GM06990 (cell line): ENCODE data around the gene MORC4.

Experiments used
- DNase-seq: peaks from one replicate; pipeline ENCODE4 v3.0.0-alpha.2; 2011; ENCODE audit not compliant: insufficient read length; ENCODE audit errors: extremely low read depth
- H3K27me3 ChIP-seq: replicated peaks from 2 replicates; pipeline ENCODE4 v1.6.0; 2011; ENCODE audit warnings: low read length; ENCODE audit not compliant: control insufficient read depth, insufficient read depth
- H3K36me3 ChIP-seq: 2 replicates; pipeline ENCODE4 v1.5.1; 2011; ENCODE audit warnings: low read length; ENCODE audit not compliant: control insufficient read depth, insufficient read depth
- H3K4me3 ChIP-seq: replicated peaks from 2 replicates; pipeline ENCODE4 v1.5.1; 2011; ENCODE audit warnings: low read depth, mild to moderate bottlenecking, control low read depth, low read length
- TF ChIP-seq, protein P1 (sequence below): IDR thresholded peaks from 2 replicates; pipeline ENCODE4 v1.5.1; 2011; ENCODE audit warnings: low read length, control low read depth, mild to moderate bottlenecking, inconsistent platforms; ENCODE audit not compliant: insufficient read depth, poor library complexity, severe bottlenecking

MORC4 gene

GRCh38 chrX:106894978-106895452 lies 105.0 kb downstream of the MORC4 start:
- no peaks in the 10 kb centered on the region for H3K27me3 ChIP-seq
- DNase-seq: no peak
- no peaks in the 10 kb centered on the region for H3K36me3 ChIP-seq
- TF ChIP-seq, protein P1, sequence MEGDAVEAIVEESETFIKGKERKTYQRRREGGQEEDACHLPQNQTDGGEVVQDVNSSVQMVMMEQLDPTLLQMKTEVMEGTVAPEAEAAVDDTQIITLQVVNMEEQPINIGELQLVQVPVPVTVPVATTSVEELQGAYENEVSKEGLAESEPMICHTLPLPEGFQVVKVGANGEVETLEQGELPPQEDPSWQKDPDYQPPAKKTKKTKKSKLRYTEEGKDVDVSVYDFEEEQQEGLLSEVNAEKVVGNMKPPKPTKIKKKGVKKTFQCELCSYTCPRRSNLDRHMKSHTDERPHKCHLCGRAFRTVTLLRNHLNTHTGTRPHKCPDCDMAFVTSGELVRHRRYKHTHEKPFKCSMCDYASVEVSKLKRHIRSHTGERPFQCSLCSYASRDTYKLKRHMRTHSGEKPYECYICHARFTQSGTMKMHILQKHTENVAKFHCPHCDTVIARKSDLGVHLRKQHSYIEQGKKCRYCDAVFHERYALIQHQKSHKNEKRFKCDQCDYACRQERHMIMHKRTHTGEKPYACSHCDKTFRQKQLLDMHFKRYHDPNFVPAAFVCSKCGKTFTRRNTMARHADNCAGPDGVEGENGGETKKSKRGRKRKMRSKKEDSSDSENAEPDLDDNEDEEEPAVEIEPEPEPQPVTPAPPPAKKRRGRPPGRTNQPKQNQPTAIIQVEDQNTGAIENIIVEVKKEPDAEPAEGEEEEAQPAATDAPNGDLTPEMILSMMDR: no peak
- no peak overlapping the region for H3K4me3 ChIP-seq

GRCh38 chrX:106894392-106894909 lies 105.6 kb downstream of the MORC4 start:
- Histone ChIP-seq H3K36me3 (no peaks in the 10 kb centered on the region), H3K4me3 (no peak overlapping the region), H3K27me3 (no peaks in the 10 kb centered on the region)
- TF ChIP-seq, protein P1: peak; percentile 87
- DNase-seq: no peak

GRCh38 chrX:106891762-106892460 lies 108.1 kb downstream of the MORC4 start:
- no peaks in the 10 kb centered on the region for H3K36me3 ChIP-seq
- no peaks in the 10 kb centered on the region for H3K27me3 ChIP-seq
- DNase-seq: no peak
- no peak overlapping the region for H3K4me3 ChIP-seq
- TF ChIP-seq, protein P1: no peak
